ENCODE measurements around the gene ARHGEF11. TPM values are rescaled to one million over a fixed set of nuclear protein-coding genes. Genes with fewer than 3 reads are reported as not detected.

ARHGEF11 gene
- total RNA-seq, 4 donors from 2014 or later = 36.5 to 54.2 (median 41.2) TPM

DNA sequence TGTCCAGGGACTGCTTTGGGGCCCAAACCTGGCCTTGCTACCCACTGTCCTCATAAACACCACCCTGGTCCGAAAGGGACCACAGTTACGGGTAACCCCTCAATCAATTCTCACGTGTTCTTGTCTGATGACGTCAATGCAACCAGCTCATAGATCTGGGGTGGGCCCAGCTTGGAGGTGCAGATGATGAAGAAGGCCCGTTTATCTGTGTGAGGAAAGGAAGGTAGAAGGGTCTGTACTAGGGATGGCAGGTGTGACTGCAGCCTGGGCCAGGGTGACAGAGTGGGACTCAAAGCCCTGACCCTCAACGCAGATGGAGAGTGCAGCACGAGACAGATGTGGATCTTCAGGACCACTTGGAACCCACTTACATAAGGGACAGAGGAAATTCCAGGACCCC is 103.0 kb downstream of the ARHGEF11 start:
- intact Hi-C loops (cut with DNase I) = no loop called here
- no peak overlapping the region for H3K4me3 ChIP-seq
- H3K4me1 ChIP-seq = no peaks in the 10 kb centered on the region
- TF ChIP-seq, protein P1, sequence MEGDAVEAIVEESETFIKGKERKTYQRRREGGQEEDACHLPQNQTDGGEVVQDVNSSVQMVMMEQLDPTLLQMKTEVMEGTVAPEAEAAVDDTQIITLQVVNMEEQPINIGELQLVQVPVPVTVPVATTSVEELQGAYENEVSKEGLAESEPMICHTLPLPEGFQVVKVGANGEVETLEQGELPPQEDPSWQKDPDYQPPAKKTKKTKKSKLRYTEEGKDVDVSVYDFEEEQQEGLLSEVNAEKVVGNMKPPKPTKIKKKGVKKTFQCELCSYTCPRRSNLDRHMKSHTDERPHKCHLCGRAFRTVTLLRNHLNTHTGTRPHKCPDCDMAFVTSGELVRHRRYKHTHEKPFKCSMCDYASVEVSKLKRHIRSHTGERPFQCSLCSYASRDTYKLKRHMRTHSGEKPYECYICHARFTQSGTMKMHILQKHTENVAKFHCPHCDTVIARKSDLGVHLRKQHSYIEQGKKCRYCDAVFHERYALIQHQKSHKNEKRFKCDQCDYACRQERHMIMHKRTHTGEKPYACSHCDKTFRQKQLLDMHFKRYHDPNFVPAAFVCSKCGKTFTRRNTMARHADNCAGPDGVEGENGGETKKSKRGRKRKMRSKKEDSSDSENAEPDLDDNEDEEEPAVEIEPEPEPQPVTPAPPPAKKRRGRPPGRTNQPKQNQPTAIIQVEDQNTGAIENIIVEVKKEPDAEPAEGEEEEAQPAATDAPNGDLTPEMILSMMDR (IDR thresholded peaks at IDR 0.05) = no peak
- TF ChIP-seq POLR2AphosphoS5 (IDR thresholded peaks at IDR 0.05) (no peak), POLR2A (IDR thresholded peaks at IDR 0.05; ENCODE audit: low read depth) (no peak), EP300 (IDR thresholded peaks at IDR 0.05) (no peak)
- peaks cover 64 to 100% (median 100%) of the 10 kb centered on the region in 4 donors for H3K36me3 ChIP-seq
- DNase-seq (ENCODE audit: extremely low spot score) = no peak
- no peaks in the 10 kb centered on the region for H3K27me3 ChIP-seq
- H3K27ac ChIP-seq (replicated peaks in 1 of 4) = no peak overlapping the region
- WGBS = 95% methylated on average over 7 of the region's 7 CpGs
- H3K9me3 ChIP-seq = no peaks in the 10 kb centered on the region

DNA sequence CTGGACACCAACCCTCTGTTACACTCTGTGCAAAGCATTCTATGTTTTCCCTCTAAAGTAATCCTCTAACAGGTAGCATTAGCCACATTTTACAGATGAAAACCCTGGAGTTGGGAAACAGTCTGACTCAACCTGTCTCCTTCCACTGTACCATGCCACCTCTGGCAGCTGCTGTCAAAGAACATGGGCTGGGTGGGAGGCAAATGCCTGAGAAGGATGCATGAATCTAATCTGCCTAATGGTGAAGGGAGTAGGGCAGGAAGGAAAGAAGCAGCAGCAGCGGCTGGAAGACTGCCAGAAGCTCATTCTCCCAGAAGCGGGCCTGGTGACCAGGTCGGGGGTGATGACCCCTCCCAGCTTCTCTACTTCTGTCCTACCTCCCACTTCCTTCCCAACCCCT is 103.4 kb downstream of the ARHGEF11 start:
- peaks cover 60 to 100% (median 100%) of the 10 kb centered on the region in 4 donors for H3K36me3 ChIP-seq
- intact Hi-C loops (cut with DNase I) = no loop called here
- no peaks in the 10 kb centered on the region for H3K9me3 ChIP-seq
- H3K27me3 ChIP-seq = no peaks in the 10 kb centered on the region
- no peak overlapping the region for H3K4me3 ChIP-seq
- H3K27ac ChIP-seq (replicated peaks in 1 of 4) = no peak overlapping the region
- 75% methylated on average over 3 of the region's 3 CpGs for WGBS
- no peak for DNase-seq (ENCODE audit: extremely low spot score)
- H3K4me1 ChIP-seq = no peaks in the 10 kb centered on the region
- no peak for TF ChIP-seq POLR2AphosphoS5 (IDR thresholded peaks at IDR 0.05)
- no peak for TF ChIP-seq EP300 (IDR thresholded peaks at IDR 0.05)
- TF ChIP-seq, protein P1 (IDR thresholded peaks at IDR 0.05) = no peak
- TF ChIP-seq POLR2A (IDR thresholded peaks at IDR 0.05; ENCODE audit: low read depth) = no peak

DNA sequence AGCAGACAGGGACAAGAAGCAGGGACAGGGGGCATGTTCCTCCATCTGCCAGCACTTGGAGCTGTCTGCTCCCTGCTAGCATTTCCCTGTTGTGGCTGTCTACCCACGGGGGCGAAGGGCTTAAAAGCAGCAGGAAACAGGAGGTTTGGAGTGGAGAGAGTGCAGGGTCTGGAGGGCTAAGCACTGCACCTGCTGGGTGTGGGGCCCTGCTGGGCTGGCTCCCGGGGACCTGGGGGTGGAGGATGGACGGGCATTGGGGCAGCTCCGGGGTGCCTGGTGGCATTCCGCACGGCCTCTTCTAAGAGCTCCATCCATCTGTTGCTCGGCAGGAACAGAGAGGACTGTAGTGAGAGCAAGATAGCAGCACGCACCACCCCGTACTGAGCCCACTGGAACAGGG is 103.9 kb downstream of the ARHGEF11 start:
- no peak overlapping the region for H3K4me3 ChIP-seq
- no peak for DNase-seq (ENCODE audit: extremely low spot score)
- no peak overlapping the region for H3K27ac ChIP-seq (replicated peaks in 1 of 4)
- H3K9me3 ChIP-seq = no peaks in the 10 kb centered on the region
- peaks cover 55 to 100% (median 98%) of the 10 kb centered on the region in 4 donors for H3K36me3 ChIP-seq
- H3K4me1 ChIP-seq = no peaks in the 10 kb centered on the region
- TF ChIP-seq EP300 (IDR thresholded peaks at IDR 0.05) (no peak), POLR2AphosphoS5 (IDR thresholded peaks at IDR 0.05) (no peak)
- TF ChIP-seq, protein P1 (IDR thresholded peaks at IDR 0.05) = no peak
- intact Hi-C loops (cut with DNase I) = no loop called here
- 92% methylated on average over 9 of the region's 10 CpGs for WGBS
- no peaks in the 10 kb centered on the region for H3K27me3 ChIP-seq

DNA sequence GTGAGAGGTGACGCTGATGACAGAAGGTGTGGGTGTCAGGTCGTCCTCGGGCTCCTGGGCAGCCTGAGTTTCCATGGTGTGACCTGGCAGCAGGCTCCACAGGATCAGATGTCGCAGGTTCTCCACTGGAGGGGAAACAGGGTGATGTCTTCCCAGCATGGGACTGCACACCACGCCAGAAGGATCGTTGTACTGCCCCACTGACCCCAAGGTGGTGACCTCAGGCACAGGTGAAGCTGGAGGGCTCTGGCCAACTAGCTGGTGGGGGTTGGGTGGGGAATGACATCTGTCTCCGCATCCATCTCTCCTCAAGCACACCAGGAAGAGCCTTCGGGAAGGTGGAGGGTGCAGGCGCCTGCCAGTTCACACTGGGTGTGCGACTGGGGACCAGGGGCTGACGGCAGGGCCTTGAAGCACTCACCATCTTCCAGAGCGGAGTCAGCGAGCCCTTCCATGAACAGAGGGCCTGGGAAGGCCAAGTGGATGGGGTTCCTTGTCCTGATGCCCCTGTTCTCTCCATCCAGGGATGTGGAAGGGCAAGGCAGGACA is 105.7 kb downstream of the ARHGEF11 start:
- no peak for TF ChIP-seq POLR2A (IDR thresholded peaks at IDR 0.05; ENCODE audit: low read depth)
- no peak for TF ChIP-seq EP300 (IDR thresholded peaks at IDR 0.05)
- TF ChIP-seq POLR2AphosphoS5 (IDR thresholded peaks at IDR 0.05) = no peak
- Histone ChIP-seq H3K4me1 (no peaks in the 10 kb centered on the region), H3K27ac (replicated peaks in 1 of 4) (no peak overlapping the region), H3K36me3 (peaks cover 38 to 100% (median 94%) of the 10 kb centered on the region in 4 donors), H3K27me3 (no peaks in the 10 kb centered on the region), H3K4me3 (no peak overlapping the region), H3K9me3 (no peaks in the 10 kb centered on the region)
- no peak for DNase-seq (ENCODE audit: extremely low spot score)
- intact Hi-C loops (cut with DNase I) = no loop called here
- WGBS = 93% methylated on average over 8 of the region's 13 CpGs

DNA sequence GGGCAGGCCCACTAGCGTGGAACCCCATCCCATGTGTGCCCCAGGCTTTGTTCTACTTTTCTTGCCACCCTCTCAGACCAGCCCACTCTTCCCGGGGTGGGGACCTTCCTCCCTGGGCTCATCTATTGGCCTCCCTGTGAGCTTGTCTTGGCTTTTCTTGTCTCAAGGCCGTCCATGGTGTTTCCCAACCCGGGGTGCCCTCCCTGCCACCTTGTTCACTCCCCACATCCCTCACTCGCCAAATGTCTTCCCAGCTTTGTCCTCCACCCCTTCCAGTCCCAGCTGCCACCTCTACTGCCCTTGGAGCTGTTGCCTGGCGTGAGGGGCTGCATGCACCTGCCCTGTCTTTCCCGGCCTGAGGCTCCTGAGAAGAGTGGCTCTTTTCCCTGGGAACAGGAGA is 106.7 kb downstream of the ARHGEF11 start:
- 85% methylated on average over 7 of the region's 7 CpGs for WGBS
- no peaks in the 10 kb centered on the region for H3K27me3 ChIP-seq
- no peaks in the 10 kb centered on the region for H3K9me3 ChIP-seq
- TF ChIP-seq POLR2A (IDR thresholded peaks at IDR 0.05; ENCODE audit: low read depth) (no peak), POLR2AphosphoS5 (IDR thresholded peaks at IDR 0.05) (no peak), EP300 (IDR thresholded peaks at IDR 0.05) (no peak)
- TF ChIP-seq, protein P1 (IDR thresholded peaks at IDR 0.05) = no peak
- no peak overlapping the region for H3K4me3 ChIP-seq
- intact Hi-C loops (cut with DNase I) = no loop called here
- no peak overlapping the region for H3K27ac ChIP-seq (replicated peaks in 1 of 4)
- H3K4me1 ChIP-seq = no peaks in the 10 kb centered on the region
- no peak for DNase-seq (ENCODE audit: extremely low spot score)
- peaks cover 30 to 90% (median 84%) of the 10 kb centered on the region in 4 donors for H3K36me3 ChIP-seq
